NCI-H1417 treated with DMSO at 0.1 percent for 48 hours (cell line): ENCODE results near the gene PRR23C.
"Not testable (repeated sequence)": the region's sequence is repeated elsewhere in the genome, so short reads cannot be mapped to it uniquely, and the experiment has no call there.

Experiments used
- DNase-seq: peaks from one replicate; lab custom pipeline; 2025; lab: John Stamatoyannopoulos, UW

The PRR23C gene

DNA sequence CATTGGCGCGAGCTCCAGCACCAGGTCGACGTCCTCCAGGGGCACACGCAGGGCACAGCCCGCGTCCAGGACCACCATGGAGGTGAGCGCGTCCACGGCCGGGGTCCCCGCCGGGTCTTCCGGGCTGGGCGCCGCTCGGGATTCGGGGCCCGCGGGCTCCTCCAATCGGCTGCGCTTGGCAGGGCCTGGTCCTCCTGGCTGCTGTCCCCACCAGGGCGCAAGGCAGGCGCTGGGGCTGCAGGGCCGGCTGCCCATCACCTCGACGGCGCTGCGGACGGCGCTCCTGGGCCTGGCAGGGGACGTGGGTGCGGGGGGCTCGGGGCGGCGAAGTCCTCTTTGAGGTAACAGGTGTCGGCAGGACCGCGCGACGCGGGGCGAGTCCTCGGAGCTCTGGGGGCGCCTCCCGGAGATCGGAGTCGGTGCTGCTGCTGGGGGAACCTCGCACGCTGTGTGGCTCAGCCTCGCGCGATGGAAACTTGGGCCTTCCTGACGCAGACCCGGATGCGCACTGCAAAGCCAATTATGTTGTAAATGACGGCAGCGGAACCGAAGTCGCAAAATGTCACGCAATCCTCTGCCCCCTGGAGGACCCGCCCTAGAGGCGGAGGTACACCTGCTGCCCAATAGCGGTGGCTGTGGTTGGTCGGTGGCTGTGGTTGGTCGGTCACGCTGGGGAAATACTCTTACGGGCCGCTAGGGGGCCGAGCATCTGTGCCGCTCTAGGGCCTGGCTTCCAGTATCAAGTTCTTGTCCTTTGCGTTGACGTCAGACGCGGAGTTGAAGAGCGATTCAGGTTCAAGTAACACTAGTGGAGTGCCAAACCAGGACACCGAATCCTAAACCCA is at the start of gene PRR23C:
Gene PRR23C (minus strand): TSS at position 527 of the 845 bp plus-strand sequence. CDS start 272 bp downstream, at position 255.
- DNase-seq: no peak

DNA sequence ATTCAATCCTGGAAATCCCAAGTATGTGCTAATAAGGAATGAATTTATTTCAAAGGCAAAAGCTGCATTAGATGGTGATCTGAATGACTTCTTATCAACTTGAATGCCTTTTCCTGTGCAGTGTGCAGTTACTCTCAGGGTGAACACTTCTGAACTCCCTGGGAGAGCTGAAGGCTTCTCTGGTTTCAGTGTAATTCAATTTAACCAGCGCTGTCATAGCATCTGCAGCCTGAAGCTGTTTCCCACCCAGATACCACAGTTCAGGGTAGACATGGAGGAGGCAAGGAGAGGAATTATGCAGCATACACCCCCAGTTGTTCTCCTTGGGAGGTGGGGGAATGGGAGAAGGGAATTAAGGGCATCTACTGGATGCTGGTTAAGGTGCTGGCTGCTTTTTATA is 49.1 kb upstream of the PRR23C start:
- no peak for DNase-seq

GRCh38 chr3:139088462-139089324 is 44.0 kb upstream of the PRR23C start:
- no peak for DNase-seq

GRCh38 chr3:139087621-139088020 is 42.9 kb upstream of the PRR23C start:
- DNase-seq: no peak

GRCh38 chr3:139084176-139084575 is 39.5 kb upstream of the PRR23C start:
- DNase-seq: no peak

DNA sequence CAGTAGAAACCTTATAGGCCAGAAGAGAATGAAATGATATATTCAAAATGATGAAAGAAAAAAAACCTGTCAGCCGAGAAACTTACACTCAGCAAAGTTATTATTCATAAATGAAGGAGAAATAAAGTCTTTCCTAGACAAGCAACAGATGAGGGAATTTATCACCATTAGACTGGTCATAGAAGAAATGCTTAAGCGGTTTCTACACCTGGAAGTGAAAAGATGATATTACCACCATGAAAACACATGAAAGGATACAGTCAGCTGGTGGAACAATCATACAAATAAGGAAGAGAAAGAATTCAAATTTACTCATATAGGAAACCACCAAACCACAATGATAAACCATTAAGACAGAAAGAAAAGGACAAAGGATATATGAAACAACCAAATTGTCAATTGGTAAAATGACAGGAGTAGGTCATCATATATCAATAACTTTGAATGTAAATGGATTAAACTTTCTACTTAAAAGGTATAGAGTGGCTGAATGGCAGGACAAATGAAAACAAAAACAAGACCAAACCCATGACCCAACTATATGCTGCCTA is 29.9 kb upstream of the PRR23C start:
- DNase-seq: no peak

DNA sequence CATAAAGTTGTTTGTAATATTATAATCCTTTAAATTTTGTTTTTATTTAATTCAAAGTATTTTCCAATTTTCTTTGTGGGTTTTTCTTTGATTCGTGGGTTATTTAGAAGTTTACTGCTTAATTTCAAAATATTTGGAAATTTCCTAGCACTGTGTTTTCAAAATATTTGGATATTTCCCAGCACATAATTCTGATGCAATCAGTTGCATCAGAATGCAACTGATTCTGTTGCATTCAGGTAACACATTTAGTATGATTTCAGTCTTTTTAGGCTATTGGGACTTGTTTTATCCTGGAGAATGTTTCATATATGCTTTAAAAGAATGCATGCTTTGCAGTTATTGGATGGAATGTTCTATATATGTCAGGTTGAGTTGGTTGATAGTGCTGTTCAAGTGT is 18.2 kb upstream of the PRR23C start:
- DNase-seq: no peak

DNA sequence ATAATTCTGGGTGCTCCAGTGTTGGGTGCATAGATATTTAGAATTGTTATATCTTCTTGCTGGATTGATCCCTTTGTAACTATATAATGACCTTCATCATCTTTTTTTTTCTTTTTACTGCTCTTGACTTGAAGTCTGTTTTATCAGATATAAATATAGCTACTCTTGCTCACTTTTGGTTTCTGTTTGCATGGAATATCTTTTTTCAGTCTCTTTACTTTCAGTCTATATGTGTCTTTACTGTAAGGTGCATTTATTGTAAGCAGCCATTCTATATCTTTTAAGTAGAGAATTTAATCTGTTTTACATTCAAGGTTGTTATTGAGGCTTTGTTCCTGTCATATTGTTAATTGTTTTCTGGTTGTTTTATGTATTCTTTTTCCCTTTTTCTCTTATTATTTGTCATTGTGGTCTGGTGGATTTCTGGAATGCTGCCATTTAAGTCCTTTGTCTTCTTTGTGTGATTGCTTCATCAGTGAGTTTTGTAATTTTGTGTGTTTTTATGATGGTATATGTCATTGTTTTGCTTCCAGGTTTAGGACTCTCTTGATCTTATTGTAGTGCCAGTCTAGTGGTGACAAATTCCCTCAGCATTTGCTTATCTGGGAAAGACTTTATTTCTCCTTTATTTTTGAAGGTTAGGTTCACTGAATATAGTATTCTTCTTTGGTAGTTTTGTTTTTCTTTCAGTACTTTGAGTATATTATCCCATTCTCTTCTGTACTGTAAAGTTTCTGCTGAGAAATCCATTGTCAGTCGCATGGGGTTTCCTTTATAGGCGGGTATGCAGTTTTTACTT is 8.3 kb upstream of the PRR23C start:
- no peak for DNase-seq

GRCh38 chr3:139043554-139044365 is 932 bp downstream of the PRR23C start:
- DNase-seq: no peak

GRCh38 chr3:139037478-139037877 is 7.2 kb downstream of the PRR23C start:
- no peak for DNase-seq

GRCh38 chr3:139032326-139033002 is 12.2 kb downstream of the PRR23C start:
- DNase-seq: no peak

- not testable (repeated sequence) for DNase-seq
Measured at GRCh38 chr3:139030576-139030975, 14.1 kb downstream of the PRR23C start.

- DNase-seq: no peak
Measured at GRCh38 chr3:139024968-139025367, 19.7 kb downstream of the PRR23C start.

DNA sequence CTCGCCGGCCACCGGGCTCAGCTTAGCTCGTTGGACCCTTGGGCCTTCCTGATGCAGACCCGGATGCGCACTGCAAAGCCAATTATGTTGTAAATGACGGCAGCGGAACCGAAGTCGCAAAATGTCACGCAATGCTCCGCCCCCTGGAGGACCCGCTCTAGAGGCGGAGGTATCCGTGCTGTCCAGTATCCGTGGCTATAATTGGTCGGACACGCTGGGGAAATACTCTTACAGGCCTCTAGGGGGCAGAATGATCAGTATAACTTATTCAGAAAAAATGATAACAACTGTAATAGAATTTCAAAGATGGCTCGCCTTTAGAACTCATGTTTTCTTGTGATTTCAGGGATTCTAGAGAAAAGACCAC is 23.8 kb downstream of the PRR23C start, which contains the start of gene PRR23B:
Gene PRR23B (minus strand): TSS at position 59 of the 367 bp plus-strand sequence. CDS start 265 bp downstream, outside the sequence.
- DNase-seq: no peak

- DNase-seq: no peak
Measured at GRCh38 chr3:139020036-139020867, 24.4 kb downstream of the PRR23C start.

GRCh38 chr3:139016430-139017048 is 28.2 kb downstream of the PRR23C start:
- no peak for DNase-seq

DNA sequence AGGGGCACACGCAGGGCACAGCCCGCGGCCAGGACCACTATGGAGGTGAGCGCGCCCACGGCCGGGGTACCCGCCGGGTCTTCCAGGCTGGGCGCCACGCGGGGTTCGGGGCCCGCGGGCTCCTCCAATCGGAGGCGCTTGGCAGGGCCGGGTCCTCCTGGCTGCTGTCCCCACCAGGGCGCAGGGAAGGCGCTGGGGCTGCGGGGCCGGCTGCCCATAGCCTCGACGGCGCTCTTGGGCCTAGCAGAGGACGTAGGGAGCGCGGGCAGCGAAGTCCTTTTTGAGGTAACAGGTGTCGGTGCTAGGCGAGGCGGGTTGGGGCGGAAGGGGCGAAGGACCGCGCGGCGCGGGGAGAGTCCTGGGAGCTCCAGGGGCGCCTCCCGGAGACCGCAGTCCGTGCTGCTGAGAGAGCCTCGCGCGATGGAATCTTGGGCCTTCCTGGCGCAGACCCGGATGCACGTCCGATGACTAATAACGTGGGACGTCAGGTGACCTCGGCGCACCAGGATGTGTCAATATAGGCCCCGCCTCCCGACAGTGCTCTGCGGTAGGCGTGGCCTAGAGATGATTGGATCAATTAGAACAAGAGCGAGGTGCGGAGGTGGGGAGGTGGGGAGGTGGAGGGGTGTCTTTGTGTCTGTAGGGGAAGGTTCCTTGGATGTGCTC is 38.5 kb downstream of the PRR23C start, which contains the start of gene PRR23A:
Gene PRR23A (minus strand): TSS at position 218 of the 666 bp plus-strand sequence. CDS start 0 bp downstream, at position 218.
- DNase-seq: no peak

GRCh38 chr3:139005356-139005993 is 39.2 kb downstream of the PRR23C start:
- no peak for DNase-seq
